MV-4-11 (cell line): ENCODE data around the gene OSMR.

Experiments
- DNase-seq: peaks from one replicate; lab custom pipeline; 2025; lab: John Stamatoyannopoulos, UW

OSMR gene

DNA sequence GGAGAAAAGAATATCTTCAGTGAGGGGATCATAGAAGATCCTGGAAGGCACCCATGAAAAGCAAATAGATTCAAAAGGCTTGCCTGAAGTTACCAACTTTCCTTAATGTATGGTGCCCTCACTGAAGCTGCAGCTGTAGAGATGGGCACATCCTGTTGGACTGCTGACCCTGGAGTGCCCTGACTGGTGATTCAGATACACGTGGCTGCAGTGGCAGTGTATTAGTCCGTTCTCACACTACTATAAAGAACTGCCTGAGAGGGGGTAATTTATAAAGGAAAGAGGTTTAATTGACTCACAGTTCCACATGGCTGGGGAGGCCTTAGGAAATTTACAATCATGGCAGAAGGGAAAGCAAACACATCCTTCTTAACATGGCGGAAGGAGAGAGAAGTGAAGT, 80.3 kb downstream of the OSMR start:
- no peak for DNase-seq

DNA sequence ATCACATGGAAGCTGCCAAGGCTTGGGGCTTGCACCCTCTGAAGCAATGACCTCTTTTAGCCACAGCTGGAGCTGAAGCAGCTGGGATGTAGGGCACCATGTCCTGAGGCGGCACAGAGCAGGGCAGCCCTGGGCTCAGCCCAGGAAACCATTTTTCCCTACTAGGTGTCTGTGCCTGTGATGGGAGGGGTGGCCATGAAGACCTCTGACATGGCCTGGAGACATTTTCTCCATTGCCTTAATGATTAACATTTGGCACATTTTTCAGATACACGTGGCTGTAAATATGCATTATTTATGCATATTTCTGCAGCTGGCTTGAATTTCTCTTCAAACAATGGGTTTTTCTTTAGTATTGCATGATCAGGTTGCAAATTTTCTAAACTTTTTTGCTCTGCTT, 81.7 kb downstream of the OSMR start:
- DNase-seq = no peak

DNA sequence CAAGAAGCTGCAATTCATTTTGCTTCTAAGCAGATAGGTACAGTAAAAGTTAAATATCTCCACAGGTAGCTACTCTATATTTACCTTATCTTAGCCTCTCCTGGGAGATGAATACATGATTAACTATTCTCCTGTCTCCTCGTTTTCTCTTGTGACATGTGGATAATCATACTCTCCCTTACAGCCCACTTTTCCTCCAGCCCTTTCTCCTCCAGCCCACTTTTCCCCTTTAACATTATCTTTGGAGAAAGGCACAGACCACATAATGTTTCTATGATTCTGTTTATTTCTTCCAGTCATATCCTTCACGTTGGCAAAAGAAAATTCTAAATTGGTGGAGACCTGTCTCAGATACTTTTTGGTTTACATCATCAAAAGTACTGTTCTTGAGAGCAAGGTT, 84.0 kb downstream of the OSMR start:
- no peak for DNase-seq

DNA sequence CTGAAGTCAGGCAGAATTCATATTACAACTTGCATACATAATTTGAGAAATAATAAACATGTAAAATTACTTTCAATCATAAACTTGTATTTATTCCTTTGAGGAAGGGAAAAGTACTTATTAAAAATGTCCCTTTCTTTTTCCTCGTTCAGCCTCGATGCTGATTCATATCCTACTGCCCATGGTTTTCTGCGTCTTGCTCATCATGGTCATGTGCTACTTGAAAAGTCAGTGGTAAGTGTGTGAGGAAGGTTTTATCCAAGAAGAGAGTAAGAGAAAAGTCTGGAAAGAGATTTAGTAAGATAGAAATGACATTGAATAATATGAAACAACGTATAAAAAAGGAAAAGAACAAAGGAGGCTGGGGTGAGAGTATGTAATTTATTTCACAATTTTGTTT, 85.9 kb downstream of the OSMR start:
- no peak for DNase-seq

DNA sequence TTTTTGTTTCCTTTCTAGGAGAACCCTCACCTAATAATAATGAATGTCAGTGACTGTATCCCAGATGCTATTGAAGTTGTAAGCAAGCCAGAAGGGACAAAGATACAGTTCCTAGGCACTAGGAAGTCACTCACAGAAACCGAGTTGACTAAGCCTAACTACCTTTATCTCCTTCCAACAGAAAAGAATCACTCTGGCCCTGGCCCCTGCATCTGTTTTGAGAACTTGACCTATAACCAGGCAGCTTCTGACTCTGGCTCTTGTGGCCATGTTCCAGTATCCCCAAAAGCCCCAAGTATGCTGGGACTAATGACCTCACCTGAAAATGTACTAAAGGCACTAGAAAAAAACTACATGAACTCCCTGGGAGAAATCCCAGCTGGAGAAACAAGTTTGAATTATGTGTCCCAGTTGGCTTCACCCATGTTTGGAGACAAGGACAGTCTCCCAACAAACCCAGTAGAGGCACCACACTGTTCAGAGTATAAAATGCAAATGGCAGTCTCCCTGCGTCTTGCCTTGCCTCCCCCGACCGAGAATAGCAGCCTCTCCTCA, 87.1 kb downstream of the OSMR start:
- DNase-seq = no peak

DNA sequence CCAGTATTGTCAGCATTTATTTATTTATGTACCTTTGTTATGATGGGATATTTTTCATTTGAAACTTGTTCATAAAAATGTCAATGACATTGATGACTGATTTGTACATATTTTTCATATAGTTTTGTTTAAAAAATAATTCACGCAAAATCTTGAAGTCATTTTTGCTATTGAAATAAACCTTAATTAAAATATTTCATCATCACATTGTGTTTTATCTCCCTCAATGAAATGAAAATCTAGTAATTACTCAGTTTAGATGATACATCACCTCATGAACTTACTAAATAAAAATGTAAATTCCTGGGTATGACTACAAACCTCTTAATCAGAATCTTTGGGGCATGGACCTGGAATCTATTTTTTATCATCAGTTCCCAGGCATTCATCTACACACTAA, 89.6 kb downstream of the OSMR start:
- no peak for DNase-seq

DNA sequence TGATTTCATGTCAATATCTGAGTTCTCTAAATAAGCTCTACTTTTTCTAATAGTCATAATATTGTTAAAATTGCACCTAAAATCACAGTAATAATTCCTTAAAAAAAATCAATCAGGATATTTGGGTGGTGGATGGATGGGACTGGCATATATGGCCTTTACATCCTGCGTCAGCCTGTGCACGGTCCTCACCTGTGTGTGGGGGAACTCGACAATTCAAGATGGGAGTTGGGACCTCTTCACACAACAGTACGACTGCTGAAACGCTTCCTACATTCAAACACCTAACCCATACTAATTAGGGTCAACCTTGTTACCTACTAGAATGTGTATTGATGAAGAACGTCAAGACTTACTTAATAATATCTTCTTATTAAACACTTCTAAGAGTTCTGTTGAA, 90.5 kb downstream of the OSMR start:
- DNase-seq = no peak

DNA sequence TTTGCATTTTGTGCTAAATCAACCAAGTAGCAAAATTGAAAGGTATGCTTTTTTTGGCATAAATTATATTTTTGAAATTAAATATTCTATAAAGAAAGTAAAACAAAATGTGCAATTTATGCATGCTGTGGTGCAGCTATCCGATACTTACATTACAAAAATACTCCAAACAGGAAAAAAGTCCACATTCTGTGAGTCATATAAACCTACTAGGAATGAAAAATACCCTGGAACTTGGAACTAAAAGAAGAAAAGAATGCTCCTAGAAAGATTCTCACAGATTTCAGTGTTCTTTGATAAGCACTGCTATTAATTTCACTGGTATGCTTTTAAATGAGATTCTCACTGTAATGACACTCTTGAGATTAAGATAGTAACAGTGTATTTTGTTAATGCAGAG, 92.6 kb downstream of the OSMR start:
- no peak for DNase-seq

DNA sequence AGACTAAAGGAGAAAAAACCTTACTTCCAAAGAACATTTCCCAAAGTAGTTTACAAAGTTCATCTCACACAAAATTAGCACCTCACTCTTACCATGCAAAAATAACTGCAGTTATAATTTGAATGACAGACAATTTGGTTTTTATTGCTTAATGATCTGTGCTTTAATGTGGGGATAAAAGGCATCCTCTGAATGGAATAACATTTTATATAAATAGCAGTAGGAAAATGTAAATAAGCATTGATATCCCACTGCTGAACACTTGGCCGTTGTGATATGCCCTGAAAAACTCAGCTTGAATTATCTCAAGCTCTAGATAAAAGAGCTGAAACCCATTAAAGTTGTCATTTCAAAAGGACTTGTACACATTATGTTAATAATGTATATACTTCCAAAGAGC, 93.2 kb downstream of the OSMR start:
- DNase-seq = no peak

DNA sequence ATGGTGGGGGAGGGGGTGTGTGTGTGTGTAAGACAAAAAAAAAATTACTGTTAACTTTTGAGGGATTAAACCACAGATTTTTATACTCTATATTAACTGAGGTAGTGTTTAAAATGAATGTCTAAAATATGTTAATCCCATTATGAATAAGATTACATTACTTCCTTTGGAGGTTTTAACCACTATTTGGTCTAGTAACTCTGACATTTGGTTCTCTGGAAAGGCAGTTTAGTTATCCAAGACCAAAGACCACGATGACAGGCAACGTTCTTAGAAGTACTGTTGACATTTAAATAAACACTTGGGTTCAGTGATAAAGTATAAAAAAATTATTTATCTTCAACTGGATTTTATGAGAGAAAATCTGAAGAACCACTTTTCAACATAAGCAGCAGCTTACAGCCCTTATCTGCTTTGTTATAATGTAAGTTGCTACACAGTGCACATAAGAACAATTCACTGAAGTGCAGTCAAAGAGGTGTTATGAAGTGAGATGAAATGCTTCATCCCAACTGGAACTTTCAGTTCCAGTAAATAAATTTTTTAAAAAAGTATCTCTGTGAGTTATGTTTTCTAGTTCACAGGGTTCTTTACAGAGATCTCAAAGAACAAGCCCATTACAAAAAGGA, 94.5 kb downstream of the OSMR start:
- DNase-seq = no peak

DNA sequence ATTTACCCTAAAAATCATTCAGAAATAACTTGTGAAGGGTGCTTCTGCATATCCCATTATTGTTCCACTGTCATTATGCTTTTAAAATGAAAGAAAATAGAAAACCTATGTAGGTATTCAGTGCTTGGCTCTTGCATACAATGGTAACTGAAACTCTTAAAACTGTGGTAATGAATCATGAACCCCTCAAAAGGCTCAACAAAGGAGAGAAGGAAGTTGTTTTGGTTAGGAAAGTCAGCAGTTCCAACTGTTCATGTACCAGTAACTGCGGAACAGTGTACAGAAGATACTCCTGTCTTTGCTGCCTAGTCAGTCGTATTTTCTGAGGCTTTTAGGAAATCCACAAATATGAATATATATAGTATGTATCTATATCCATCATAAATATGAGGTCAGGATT, 96.1 kb downstream of the OSMR start:
- peak; percentile 55 for DNase-seq

DNA sequence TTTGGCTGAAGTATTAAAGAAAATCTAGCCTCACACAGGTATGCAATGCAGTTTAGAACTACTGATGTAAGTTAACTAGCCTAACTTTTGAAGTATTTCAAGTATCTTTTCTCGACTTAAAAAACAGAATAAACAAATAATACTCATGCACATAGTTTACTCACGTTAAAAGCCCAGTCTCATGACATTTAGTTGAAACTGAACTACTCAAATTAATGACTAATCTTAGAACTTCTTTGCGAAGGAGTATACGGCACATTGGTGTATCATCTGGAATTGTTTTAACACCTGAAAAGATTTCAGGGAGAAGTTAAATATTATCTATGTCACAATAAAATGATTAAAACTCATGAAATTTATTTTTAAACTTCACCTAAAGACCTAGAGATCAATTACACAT, 98.5 kb downstream of the OSMR start:
- no peak for DNase-seq

DNA sequence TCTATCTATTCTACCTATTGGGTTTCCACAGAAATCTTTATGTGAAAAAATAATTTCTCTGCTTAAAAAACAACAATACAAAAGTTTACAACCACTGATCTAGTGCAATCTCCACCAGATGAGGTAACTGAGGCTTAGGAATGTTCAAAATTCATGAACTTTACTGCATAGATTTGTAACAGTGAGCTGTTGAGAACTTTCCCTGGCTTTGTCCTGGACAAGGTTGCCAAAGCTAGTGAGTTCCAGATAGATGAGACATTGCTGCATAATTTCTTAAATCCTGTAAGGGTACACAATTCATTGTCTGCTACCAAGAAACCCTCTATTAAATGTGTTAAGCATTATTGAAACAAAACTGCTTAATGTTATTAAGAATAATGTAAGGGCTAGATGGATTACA, 102.7 kb downstream of the OSMR start:
- no peak for DNase-seq

DNA sequence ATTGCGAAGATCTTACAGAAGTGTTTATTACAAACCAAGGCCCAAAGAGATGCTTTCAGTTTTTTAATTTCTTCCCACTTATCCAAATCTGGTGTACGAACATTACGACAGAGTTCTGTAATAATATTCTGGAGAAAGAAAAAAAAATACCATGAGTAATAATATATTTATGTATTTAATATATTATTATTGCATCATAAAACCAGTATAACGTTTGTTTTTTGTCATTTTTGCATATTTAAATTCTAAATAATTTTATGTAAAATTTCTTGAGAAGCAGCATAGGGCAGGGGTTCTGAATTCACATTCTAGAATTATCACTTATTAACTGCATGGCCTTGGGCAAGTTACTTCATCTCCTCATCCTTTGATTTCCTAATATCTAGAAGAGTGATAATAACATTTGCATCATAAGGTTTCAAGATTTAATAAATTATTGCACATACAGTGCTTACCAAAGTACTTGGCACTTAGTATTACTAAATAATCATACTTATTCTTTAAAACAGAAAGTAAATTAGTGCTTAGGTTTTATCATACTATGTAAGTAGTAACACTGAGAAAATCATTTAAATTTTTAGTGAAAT, 107.7 kb downstream of the OSMR start:
- DNase-seq = no peak

DNA sequence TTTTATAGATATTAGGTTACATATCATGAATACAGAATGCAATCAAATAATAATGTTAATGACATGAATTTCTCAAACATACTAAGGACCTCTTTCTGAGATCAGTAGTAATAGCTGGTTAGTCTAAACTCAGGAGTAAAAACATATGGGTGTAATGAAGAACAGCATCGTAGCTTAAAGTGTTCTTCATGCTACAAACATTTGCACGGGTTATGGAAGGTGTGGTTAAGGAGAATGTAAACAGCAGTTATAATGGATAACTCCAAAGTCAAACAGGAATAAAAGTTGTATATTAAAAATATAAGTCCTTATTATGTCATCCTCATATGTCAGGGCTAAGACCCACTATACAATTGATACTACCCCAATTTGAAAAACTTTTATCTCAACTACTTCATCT, 115.9 kb downstream of the OSMR start:
- no peak for DNase-seq

DNA sequence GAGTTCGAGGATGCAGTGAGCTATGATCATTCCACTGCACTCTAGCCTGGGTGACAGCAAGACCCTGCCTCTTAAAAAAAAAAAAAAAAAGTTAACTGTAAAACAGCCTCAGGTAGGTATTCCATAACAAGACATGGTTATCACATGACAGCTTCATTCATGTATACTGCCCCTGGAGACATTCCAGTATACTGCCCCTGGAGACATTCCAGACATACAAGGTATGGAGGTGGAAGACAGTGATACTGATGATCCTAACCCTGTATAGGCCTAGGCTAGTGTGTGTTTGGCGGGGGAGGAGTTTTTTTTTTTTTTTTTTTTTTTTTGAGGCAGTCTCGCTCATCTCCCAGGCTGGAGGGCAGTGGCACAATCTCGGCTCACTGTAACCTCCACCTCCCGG, 122.9 kb downstream of the OSMR start:
- DNase-seq = no peak

DNA sequence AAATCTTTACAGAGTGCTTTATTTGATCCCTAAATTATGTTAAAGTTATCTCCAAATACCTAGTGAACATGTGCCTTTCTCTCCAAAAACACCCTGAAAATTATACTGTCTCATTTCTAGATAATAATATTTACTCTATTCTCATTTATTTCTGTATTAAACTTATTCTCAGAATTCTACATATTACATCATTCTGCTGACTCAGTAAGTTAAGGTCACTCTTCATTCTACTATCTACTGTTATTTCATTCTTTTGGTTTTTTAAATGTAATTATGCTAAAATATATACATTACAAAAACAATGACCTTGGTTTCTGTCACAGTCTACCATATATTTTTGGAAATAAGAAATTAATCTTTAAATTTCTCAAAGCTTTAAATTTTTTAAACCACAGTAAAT, 132.2 kb downstream of the OSMR start:
- no peak for DNase-seq

DNA sequence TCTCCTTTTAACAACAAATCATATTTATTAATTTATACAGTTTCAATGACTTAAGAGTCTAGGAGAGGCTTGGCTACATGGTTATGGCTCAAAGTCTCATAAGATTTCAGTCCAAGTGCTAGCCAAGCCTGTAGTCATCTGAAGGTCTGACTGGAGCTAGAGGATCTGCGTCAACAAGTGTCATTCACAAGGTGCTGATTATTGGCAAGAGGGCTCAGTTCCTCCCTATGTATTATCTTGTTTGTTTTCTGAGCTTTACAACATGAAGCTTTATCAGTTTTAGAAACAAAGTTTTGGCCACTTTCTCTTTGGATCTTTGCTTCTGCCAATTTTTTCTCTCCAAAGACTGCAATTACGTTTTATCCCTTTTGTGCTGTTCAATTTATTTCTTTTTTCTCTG, 133.7 kb downstream of the OSMR start:
- DNase-seq = no peak
